NCI-H774 (cell line): ENCODE data around the gene CDK2AP2.
A peak's percentile ranks its signal among the peaks of the same experiment; 100 is the strongest.
"Not testable (repeated sequence)": the region's sequence is repeated elsewhere in the genome, so short reads cannot be mapped to it uniquely, and the experiment has no call there.

Source experiments
- DNase-seq: peaks from one replicate; lab custom pipeline; 2025; lab: John Stamatoyannopoulos, UW

Gene CDK2AP2, protein sequence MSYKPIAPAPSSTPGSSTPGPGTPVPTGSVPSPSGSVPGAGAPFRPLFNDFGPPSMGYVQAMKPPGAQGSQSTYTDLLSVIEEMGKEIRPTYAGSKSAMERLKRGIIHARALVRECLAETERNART

DNA sequence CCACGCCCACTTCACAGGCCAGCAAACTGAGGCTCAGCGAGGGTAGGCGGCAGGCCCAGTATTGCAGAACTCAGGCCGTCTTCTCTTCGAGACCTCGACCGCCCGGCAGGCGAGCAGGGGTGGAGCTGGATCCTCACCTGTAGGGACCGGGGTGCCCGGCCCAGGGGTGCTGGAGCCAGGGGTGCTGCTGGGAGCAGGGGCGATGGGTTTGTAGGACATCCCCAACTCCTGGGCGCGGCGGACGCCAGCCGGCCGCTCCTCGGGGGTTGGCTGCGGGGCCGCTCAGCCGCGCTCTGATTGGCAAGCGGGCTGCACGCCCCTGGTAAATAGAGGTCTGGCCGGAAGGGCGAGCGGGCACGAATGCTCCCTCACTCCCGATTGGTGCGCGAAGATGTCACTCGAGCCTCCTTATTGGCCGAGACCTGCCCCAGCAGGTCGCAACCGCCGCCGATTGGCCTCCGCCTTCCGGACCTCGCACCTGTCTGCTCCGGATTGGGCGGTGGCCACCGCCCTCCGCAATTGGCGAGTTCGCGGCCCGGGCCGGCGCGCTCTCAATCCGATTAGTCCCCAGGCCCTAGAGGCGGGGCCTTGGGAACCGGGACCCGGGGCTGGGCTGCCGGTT is at the start of gene CDK2AP2:
TSS of gene CDK2AP2 (minus strand) at position 299 of the 622 bp plus-strand sequence. CDS start at position 219, 80 bp downstream.
- DNase-seq = peak; percentile 100

GRCh38 chr11:67556244-67556643 is 48.3 kb upstream of the CDK2AP2 start:
- no peak for DNase-seq

- DNase-seq = not testable (repeated sequence)
Observed at GRCh38 chr11:67551697-67552096, 43.7 kb upstream of the CDK2AP2 start.

DNA sequence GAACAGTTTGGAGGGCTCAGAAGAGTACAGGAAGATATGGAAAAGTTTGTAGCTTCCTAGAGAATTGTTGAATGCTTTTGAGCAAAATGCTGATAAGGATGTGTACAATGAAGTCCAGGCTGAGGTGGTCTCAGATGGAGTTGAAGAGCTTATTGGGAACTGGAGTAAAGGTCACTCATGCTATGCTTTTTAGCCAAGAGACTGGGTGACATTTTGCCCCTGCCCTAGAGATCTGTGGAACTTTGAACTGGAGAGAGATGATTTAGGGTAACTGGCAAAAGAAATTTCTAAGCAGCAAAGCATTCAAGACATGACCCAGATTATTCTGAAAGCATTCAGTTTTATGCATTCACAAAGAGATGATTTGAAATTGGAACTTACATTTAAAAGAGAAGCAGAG is 43.2 kb upstream of the CDK2AP2 start:
- DNase-seq = no peak

DNA sequence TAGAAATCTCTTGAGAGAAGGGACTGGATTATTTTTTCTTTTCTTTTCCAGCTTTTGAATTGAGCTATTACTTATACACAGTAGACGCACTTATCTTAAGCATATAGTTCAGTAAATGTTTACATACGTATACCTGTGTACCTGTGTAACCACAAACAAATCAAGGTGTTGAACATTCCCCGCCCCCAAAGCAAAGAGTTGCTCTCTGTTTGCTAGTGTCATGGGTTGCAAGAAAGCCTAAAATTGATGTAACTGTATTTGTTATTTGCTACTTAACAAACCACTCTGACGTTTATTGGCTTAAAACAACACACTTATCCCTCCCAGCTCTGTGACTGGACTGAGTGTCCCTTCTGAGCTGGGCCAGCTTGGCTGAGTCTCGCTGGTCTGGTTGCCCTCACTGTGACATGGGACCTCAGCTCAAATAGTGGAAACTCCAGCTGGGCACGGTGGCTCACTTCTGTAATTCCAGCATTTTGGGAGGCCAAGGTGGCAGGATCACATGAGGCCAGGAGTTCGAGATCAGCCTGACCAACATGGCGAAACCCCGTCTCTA is 40.7 kb upstream of the CDK2AP2 start:
- peak; percentile 9 for DNase-seq

DNA sequence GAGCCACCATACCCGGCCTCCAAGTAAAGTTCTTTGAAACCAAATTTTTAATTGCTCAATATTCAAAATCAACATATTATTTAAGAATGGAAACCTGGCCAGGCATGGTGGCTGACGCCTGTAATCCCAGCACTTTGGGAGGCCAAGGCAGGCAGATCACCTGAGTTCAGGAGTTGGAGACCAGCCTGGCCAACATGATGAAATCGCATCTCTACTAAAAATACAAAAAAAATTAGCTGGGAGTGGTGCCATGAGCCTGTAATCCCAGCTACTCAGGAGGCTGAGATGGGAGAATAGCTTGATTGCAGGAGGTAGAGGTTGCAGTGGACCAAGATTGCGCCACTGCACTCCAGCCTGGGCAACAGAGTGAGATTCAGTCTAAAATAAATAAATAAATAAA is 40.1 kb upstream of the CDK2AP2 start:
- not testable (repeated sequence) for DNase-seq

DNA sequence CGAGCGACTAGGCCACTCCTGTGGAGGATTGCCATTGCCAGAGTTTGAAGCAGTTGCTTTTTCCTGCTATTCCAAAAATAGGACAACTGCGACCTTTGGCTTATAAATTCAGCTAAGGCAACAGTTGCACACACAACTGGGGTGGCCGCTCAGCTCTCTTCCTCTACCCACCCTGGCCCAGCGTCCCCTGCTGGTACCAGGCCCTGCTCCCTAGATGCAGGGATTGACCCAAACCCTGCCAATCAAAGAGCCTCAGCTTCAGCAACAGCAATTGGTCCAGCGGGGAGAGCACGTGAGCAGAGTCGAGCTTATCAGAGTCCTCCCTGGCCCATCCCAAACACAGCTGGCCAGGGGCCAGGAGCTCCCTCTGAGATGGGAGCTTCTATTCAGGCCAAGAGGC is 37.3 kb upstream of the CDK2AP2 start:
- DNase-seq = no peak

GRCh38 chr11:67544616-67545242 is 36.8 kb upstream of the CDK2AP2 start:
- DNase-seq = no peak

GRCh38 chr11:67543585-67543984 is 35.6 kb upstream of the CDK2AP2 start:
- DNase-seq = no peak

GRCh38 chr11:67542971-67543370 is 35.0 kb upstream of the CDK2AP2 start:
- DNase-seq = no peak

GRCh38 chr11:67542169-67542568 is 34.2 kb upstream of the CDK2AP2 start:
- no peak for DNase-seq

GRCh38 chr11:67541198-67541597 is 33.2 kb upstream of the CDK2AP2 start:
- DNase-seq = no peak

DNA sequence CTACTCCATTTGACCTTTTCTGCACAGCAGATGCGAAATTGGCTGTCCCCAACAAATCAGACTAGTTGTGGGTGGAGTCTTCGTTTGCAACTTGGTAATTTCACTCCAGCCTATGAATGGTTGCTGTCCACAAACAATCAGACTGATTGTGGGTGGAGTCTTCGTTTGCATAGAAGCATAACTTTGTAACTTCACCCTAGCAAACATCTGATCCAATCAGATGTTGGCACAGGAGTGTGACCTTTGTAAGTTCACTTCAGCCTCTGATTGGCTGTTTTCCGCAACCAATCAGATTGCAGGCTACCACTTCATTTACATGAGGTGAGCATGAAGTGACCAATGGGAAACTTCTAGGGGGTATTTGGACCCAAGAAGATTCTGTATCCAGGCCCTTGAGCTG is 31.6 kb upstream of the CDK2AP2 start:
- no peak for DNase-seq

DNA sequence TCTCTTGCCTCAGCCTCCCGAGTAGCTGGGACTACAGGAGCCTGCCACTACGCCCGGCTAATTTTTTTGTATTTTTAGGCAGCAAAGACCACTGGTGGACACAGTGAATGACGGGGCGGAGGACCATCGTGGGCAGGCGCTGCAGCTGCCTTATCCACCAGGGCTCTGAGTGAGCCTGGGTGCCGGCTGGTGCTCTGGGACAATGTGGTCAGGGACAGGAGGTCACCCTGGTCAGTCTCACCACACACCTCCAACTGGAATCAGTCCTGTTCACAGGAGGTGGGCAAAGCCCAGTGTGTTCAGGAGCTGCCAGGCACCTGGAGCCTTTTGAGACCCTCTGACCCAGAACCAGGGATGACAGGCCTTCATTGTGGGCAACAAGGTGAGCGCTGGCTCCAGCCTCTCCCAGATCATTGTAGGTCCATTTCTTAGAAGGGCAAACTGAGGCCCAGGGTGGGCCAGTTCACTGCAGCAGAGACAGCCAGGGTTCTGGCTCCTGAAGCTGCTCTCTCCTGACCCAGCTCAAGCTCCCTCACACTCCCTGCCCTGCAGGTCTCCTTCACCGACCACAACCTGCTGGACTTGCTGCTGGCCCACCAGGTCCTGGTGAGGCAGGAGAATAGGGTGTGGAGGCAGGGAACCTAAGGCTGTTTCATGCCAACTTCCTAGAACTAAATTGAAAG is 31.0 kb upstream of the CDK2AP2 start:
- no peak for DNase-seq

- no peak for DNase-seq
Observed at GRCh38 chr11:67538306-67538705, 30.3 kb upstream of the CDK2AP2 start.

GRCh38 chr11:67535561-67535960 is 27.6 kb upstream of the CDK2AP2 start:
- no peak for DNase-seq

DNA sequence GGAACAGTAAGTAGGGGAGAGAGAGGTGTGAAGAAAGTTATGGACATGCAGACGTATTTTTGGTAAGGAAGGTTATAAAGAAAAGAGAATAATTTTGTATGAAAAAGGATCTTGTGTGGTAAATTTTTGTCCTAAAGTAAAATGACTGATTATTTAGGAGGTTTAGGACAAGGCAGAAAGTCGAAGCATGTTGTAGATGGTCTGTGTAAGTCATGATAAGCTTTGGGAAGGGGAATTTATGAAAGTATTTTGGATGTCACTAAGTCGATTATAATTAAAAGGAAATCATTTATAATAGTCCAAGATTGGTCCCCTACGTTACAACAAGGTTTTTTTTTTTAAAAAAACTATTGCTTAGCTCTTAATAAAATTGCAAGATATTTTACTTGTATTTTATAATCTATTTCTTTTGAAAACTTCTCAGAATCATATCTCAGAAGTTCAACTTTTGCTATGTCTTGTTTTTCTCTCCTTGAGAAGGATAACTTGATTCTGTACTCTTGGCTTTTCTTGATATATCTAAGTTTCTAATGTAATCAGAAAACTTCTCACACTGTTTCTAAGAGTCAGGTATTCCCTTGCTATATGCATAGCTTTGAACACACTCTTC is 26.2 kb upstream of the CDK2AP2 start:
- DNase-seq = no peak

GRCh38 chr11:67532889-67533288 is 24.9 kb upstream of the CDK2AP2 start:
- DNase-seq = no peak

DNA sequence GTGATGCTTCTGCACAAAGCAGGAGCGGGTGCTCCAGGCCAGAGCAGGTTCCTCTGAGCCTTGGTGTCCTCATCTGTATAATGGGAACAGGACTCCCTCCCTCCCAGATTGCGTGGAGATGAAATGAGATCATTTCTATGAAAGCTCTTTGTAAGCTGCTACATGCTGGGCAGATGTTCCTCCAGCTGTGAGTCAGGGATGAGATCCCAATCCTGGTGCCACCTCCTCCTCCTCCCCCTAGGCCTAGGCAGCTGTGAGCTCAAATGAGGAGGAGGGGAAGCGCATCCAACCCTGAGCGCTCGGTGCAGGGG is 22.3 kb upstream of the CDK2AP2 start:
- no peak for DNase-seq

DNA sequence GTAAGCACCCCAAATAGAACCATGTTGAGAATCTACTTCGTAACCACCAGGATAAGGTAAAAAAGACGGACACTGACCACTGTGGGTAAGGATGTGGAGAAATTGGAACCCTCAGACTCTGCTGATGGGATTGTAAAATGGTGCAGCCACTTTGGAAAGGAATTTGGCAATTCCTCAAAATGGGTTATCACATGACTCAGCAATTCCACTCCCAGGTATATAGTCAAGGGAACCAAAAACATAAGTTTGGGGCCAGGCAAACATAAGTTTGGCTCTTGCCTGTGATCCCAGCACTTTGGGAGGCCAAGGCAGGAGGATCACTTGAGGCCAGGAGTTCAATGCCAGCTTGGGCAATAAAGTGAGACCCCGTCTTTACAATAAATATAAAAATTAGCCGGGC is 20.4 kb upstream of the CDK2AP2 start:
- DNase-seq = no peak

DNA sequence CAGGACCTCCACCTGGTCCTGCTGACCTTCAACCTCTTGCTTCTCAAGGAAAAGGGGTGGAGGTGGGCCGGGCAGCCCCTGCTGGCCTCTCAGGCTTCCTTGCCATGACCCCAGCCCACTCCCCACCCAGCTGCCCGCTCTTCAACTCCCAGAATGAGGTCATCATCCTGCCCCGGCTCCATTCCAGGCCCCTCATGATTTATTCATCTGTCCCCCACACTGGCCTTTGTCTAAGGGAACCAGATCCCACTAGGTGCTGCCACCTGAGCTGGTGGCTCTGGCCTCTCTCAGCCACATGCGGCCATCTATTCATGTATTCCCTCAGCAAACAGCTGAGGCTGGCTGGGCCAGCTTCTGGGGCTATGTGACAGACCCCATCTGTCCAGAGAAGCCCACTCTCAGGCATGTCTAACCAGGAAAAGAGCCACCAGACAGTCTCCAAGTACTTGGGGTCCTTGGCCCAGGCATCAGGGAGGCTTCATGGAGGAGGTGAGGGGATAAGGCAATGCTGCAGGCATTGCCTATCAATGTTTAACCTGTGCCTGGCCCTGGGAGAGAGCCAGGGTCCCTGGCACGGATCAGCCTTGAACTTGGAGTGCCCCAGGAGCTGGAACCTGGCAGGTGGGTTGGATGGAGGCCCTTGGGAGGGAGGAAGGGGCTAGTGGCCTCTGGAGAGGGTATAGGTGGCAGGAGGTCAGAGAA is 17.5 kb upstream of the CDK2AP2 start:
- DNase-seq = no peak

GRCh38 chr11:67524480-67524808 is 16.5 kb upstream of the CDK2AP2 start:
- no peak for DNase-seq
